Stomach (tissue), 9 donors: ENCODE results near the gene INSC. TPM values are rescaled to one million over a fixed set of nuclear protein-coding genes. Genes with fewer than 3 reads are reported as not detected.

ENCODE experiments used
- DNase-seq, 2 donors: peaks; one replicate each; pipeline versions ENCODE4 v3.0.0 to v3.0.0-alpha.2; 2013 to 2019
- H3K27ac ChIP-seq, 5 donors: fragments of 200-600 bp in 4 of 5; sonication (generic) in 4 of 5; one replicate each; pipeline ENCODE4 v1.5.1; 2013 to 2019; ENCODE audit warnings: mild to moderate bottlenecking in 1 of 5, moderate library complexity in 1 of 5
- H3K27me3 ChIP-seq, 3 donors: fragments of 200-600 bp; sonication (generic); one replicate each; pipeline ENCODE4 v1.5.1; 2017 to 2019; ENCODE audit warnings: mixed run types in 1 of 3
- H3K36me3 ChIP-seq, 4 donors: fragments of 200-600 bp; sonication (generic); 1 replicate in 3 of 4; 2 replicates in 1 of 4; pipeline ENCODE4 v1.5.1; 2016 to 2019
- H3K4me1 ChIP-seq, 4 donors: fragments of 200-600 bp; sonication (generic); one replicate each; pipeline ENCODE4 v1.5.1; 2016 to 2019
- H3K4me3 ChIP-seq, 4 donors: fragments of 200-600 bp; sonication (generic) in 3 of 4; one replicate each; pipeline ENCODE4 v1.5.1; 2016 to 2019; ENCODE audit warnings: mild to moderate bottlenecking in 1 of 4
- H3K9me3 ChIP-seq, 4 donors: fragments of 200-600 bp; sonication (generic); one replicate each; pipeline ENCODE4 v1.5.1; 2016 to 2019
- CTCF ChIP-seq, 7 experiments: fragments of 450-650 bp in 4 of 7; fragments of 200-600 bp in 3 of 7; sonication (generic) in 3 of 7; IDR thresholded peaks; one replicate each; pipeline ENCODE4 v1.5.1; 2016 to 2019; ENCODE audit warnings: antibody characterized with exemption in 7 of 7, control low read depth in 2 of 7, mild to moderate bottlenecking in 1 of 7
- EP300 ChIP-seq: sonication (generic); formaldehyde crosslinking; IDR thresholded peaks from one replicate; pipeline ENCODE4 v1.6.1; 2017; ENCODE audit warnings: antibody characterized with exemption
- POLR2A ChIP-seq, 4 donors: fragments of 450-650 bp; IDR thresholded peaks; one replicate each; pipeline ENCODE4 v1.6.1; 2016; ENCODE audit warnings: antibody characterized with exemption in 4 of 4, control low read depth in 2 of 4, mild to moderate bottlenecking in 1 of 4, moderate library complexity in 1 of 4
- POLR2AphosphoS5 ChIP-seq, 3 donors: sonication (generic); formaldehyde crosslinking; IDR thresholded peaks; one replicate each; pipeline ENCODE4 v1.6.1; 2016; ENCODE audit warnings: antibody characterized with exemption in 3 of 3
- WGBS, 5 donors: extraction: QIAGEN DNeasy Blood & Tissue Kit in 3 of 5; methylation state at CpG; one replicate each; pipeline versions ENCODE4 v1.1.5 to v1.1.7; 2013 to 2018; 5-methylcytosine and 5-hydroxymethylcytosine counted together
- intact Hi-C: fragments of 100-400 bp; cut with DNase I; formaldehyde crosslinking; loops from one replicate; pipeline ENCODE4 v1.15.1; 2023; ENCODE audit warnings: low total_unique reads
- polyA plus RNA-seq, 3 donors: library from polyadenylated mRNA; stranded (reverse); fragments of 200-250 nt; gene quantifications; one replicate each; pipeline ENCODE4 v1.2.3, GENCODE V29; 2013
- total RNA-seq, 5 donors: library from RNA; depleted of rRNA; stranded (reverse); fragments of >200 nt; gene quantifications; one replicate each; pipeline versions ENCODE4 v1.1.0 to v1.2.3, GENCODE V29; 2014 to 2016
- donor health status: healthy with polysubstance abuse.
- donor health status: Bipolar disorder and iron deficiency.
- donor health status: healthy.

Gene INSC
- total and polyA plus RNA-seq, 8 donors = 0.75 to 23.2 (median 2.9) TPM; not detected in 1

GRCh38 chr11:15233371-15234165, 118.8 kb downstream of the INSC start:
- Histone ChIP-seq H3K36me3 (no peaks in the 10 kb centered on the region), H3K4me1 (no peaks in the 10 kb centered on the region), H3K4me3 (no peak overlapping the region), H3K27me3 (no peaks in the 10 kb centered on the region), H3K27ac (no peak overlapping the region), H3K9me3 (no peaks in the 10 kb centered on the region)
- WGBS, 5 donors = 60 to 69% (median 65%) methylated on average over 8 of the region's 8 CpGs
- intact Hi-C loops = no loop called here
- peak in 1 of 2 donors; percentile 36 for DNase-seq
- TF ChIP-seq POLR2AphosphoS5 (IDR thresholded peaks at IDR 0.05) (no peak), CTCF (IDR thresholded peaks at IDR 0.05) (no peak), POLR2A (IDR thresholded peaks at IDR 0.05) (no peak), EP300 (no peak)

- no peak for DNase-seq
- H3K4me3 ChIP-seq = no peak overlapping the region
- intact Hi-C loops = no loop called here
- WGBS, 5 donors = 69 to 86% (median 71%) methylated on average over 3 of the region's 3 CpGs
- TF ChIP-seq CTCF (IDR thresholded peaks at IDR 0.05) (no peak), POLR2A (IDR thresholded peaks at IDR 0.05) (no peak), EP300 (no peak), POLR2AphosphoS5 (IDR thresholded peaks at IDR 0.05) (no peak)
- H3K27me3 ChIP-seq = no peaks in the 10 kb centered on the region
- H3K36me3 ChIP-seq = no peaks in the 10 kb centered on the region
- H3K27ac ChIP-seq = no peak overlapping the region
- no peaks in the 10 kb centered on the region for H3K4me1 ChIP-seq
- H3K9me3 ChIP-seq = no peaks in the 10 kb centered on the region
Observed at GRCh38 chr11:15234796-15235195, 120.1 kb downstream of the INSC start.

GRCh38 chr11:15236559-15236958, 121.8 kb downstream of the INSC start:
- 65 to 82% (median 72%) methylated on average over 4 of the region's 4 CpGs for WGBS, 5 donors
- Histone ChIP-seq H3K36me3 (no peaks in the 10 kb centered on the region), H3K4me3 (no peak overlapping the region), H3K27ac (no peak overlapping the region), H3K4me1 (no peaks in the 10 kb centered on the region), H3K9me3 (no peaks in the 10 kb centered on the region), H3K27me3 (no peaks in the 10 kb centered on the region)
- TF ChIP-seq POLR2AphosphoS5 (IDR thresholded peaks at IDR 0.05) = no peak
- no peak for TF ChIP-seq POLR2A (IDR thresholded peaks at IDR 0.05)
- no peak for TF ChIP-seq EP300
- TF ChIP-seq CTCF (IDR thresholded peaks at IDR 0.05) = no peak
- DNase-seq = peak in 1 of 2 donors; percentile 14
- intact Hi-C loops = no loop called here

GRCh38 chr11:15238856-15239255, 124.1 kb downstream of the INSC start:
- Histone ChIP-seq H3K4me1 (no peaks in the 10 kb centered on the region), H3K9me3 (no peaks in the 10 kb centered on the region), H3K4me3 (no peak overlapping the region), H3K27me3 (no peaks in the 10 kb centered on the region), H3K36me3 (no peaks in the 10 kb centered on the region), H3K27ac (no peak overlapping the region)
- intact Hi-C loops = no loop called here
- TF ChIP-seq POLR2A (IDR thresholded peaks at IDR 0.05) = no peak
- no peak for DNase-seq
- 92 to 98% (median 94%) methylated on average over 1 to 7 of the region's 7 CpGs for WGBS, 5 donors

- DNase-seq = no peak
- no peak for TF ChIP-seq POLR2AphosphoS5 (IDR thresholded peaks at IDR 0.05)
- no peak for TF ChIP-seq CTCF (IDR thresholded peaks at IDR 0.05)
- TF ChIP-seq POLR2A (IDR thresholded peaks at IDR 0.05) = no peak
- no peak for TF ChIP-seq EP300
- H3K36me3 ChIP-seq = no peaks in the 10 kb centered on the region
- H3K9me3 ChIP-seq = no peaks in the 10 kb centered on the region
- no peaks in the 10 kb centered on the region for H3K4me1 ChIP-seq
- WGBS, 5 donors = 65 to 96% (median 77%) methylated on average over 3 of the region's 3 CpGs
- H3K27me3 ChIP-seq = no peaks in the 10 kb centered on the region
- intact Hi-C loops = no loop called here
- no peak overlapping the region for H3K4me3 ChIP-seq
- H3K27ac ChIP-seq = no peak overlapping the region
Observed at GRCh38 chr11:15248749-15249148, 134.0 kb downstream of the INSC start.
